Measurements from ENCODE around the gene FABP7. TPM values are rescaled to one million over a fixed set of nuclear protein-coding genes. Genes with fewer than 3 reads are reported as not detected.
"Not testable (repeated sequence)": the region's sequence is repeated elsewhere in the genome, so short reads cannot be mapped to it uniquely, and the experiment has no call there.

FABP7 gene
- total RNA-seq, 2 experiments from 2014 or later, result not detected

DNA sequence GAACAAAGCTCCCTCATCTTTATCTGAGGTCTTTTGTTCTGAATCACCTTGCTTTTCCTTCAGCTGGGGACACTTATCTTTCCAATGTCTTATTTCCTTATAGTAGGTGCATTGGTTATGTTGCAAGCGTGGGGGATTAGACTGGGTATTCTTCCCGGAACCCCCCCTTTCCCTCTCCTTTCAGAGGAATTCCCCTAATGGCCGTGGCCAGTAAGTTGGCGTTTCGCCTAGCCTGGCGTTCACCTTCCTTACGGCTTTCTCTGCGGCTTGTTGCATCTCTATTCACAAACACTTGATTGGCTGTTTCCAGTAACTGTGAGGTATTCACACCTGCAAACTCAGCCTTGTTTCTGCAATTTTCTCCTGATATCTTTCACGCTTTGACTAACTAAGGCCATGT lies 32.8 kb upstream of the FABP7 start:
- Mint-ChIP-seq H3K27ac (no peak overlapping the region), H3K27me3 (ENCODE audit: low read depth) (no peaks in the 10 kb centered on the region), H3K9me3 (peaks cover 4% of the 10 kb centered on the region), H3K4me3 (no peak overlapping the region), H3K4me1 (ENCODE audit: low read depth) (peaks cover 18% of the 10 kb centered on the region), H3K36me3 (ENCODE audit: low read depth) (no peaks in the 10 kb centered on the region)
- CTCF ChIA-PET, result interaction anchor here (1.0 to 3.0 kb wide), 2 partner anchors 93 to 217 kb away, joined by 3 to 21 read pairs; no protein-coding TSS in a partner anchor
- intact Hi-C loops (cut with micrococcal nuclease), result no loop called here
- no peak for DNase-seq

DNA sequence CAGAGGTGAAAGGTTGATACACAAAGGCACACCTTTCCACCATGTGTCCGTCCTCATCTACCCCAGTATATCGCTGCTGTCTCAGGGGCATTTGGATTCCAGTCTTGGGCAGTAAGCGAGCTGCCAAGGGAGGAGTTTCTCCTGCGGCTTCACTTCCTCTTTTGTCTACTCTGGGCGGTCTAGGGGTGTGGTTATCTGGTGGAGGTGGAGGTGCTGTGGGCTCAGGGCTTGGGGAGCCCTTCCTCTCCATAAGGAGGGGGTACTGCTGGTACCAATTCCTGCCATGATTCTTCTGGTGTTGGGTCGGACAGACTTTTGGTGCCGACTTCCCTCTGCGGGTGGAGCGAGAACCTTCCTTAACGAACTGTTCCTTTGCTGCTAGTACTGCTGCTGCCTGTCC lies 31.9 kb upstream of the FABP7 start:
- Mint-ChIP-seq H3K27ac (no peak overlapping the region), H3K4me1 (ENCODE audit: low read depth) (peaks cover 23% of the 10 kb centered on the region), H3K4me3 (no peak overlapping the region), H3K36me3 (ENCODE audit: low read depth) (no peaks in the 10 kb centered on the region), H3K27me3 (ENCODE audit: low read depth) (no peaks in the 10 kb centered on the region), H3K9me3 (peaks cover 4% of the 10 kb centered on the region)
- intact Hi-C loops (cut with micrococcal nuclease), result no loop called here
- no peak for DNase-seq
- CTCF ChIA-PET, result interaction anchor here (1.1 kb wide), 1 partner anchor 92 kb away, joined by 3 read pairs; no protein-coding TSS in a partner anchor

- peaks cover 31% of the 10 kb centered on the region for H3K4me1 Mint-ChIP-seq (ENCODE audit: low read depth)
- H3K4me3 Mint-ChIP-seq; intact Hi-C loops (cut with micrococcal nuclease); H3K9me3 Mint-ChIP-seq; H3K36me3 Mint-ChIP-seq (ENCODE audit: low read depth); H3K27me3 Mint-ChIP-seq (ENCODE audit: low read depth); H3K27ac Mint-ChIP-seq; CTCF ChIA-PET; DNase-seq: not testable (repeated sequence)
Measured at GRCh38 chr6:122748945-122749344, 30.6 kb upstream of the FABP7 start.

- CTCF ChIA-PET, result no interaction called here
- H3K4me1 Mint-ChIP-seq (ENCODE audit: low read depth), result peaks cover 33% of the 10 kb centered on the region
- DNase-seq, result no peak
- H3K27me3 Mint-ChIP-seq (ENCODE audit: low read depth), result no peaks in the 10 kb centered on the region
- no peak overlapping the region for H3K4me3 Mint-ChIP-seq
- intact Hi-C loops (cut with micrococcal nuclease), result loop anchor here (2.0 to 5.0 kb wide), 3 partner anchors 39 to 357 kb away; partner anchors contain the start of genes SERINC1 and SMPDL3A
- H3K27ac Mint-ChIP-seq, result no peak overlapping the region
- no peaks in the 10 kb centered on the region for H3K36me3 Mint-ChIP-seq (ENCODE audit: low read depth)
- peaks cover 4% of the 10 kb centered on the region for H3K9me3 Mint-ChIP-seq
Measured at GRCh38 chr6:122749451-122750050, 30.0 kb upstream of the FABP7 start.

DNA sequence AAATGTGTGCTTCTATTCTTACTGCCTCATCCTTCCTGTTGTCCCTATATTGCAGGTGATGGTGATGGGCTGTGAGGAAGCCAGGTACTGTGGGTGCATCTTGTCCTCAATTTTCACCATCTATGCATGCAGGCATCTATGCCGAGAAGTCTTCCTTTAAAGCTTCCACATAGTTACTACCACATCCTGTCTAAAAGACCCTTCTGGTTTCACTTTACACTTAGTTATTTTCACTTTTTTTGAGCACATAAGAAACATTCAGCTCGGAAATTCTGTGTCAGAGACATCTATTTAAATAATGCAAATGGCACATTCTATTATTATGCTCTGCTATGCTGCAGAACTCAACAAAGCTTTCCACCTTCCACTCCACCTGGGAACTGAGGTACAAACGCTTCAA lies 28.2 kb upstream of the FABP7 start:
- peak overlapping the region; percentile 33 for H3K27ac Mint-ChIP-seq
- H3K27me3 Mint-ChIP-seq (ENCODE audit: low read depth), result no peaks in the 10 kb centered on the region
- no peaks in the 10 kb centered on the region for H3K36me3 Mint-ChIP-seq (ENCODE audit: low read depth)
- CTCF ChIA-PET, result interaction anchor here (0.6 to 1.4 kb wide), 3 partner anchors 19 to 1108 kb away, joined by 3 to 6 read pairs (median 3); no protein-coding TSS in a partner anchor
- H3K4me3 Mint-ChIP-seq, result no peak overlapping the region
- intact Hi-C loops (cut with micrococcal nuclease), result loop anchor here (1.0 to 5.0 kb wide), 4 partner anchors 8 to 359 kb away; partner anchors contain the start of genes SERINC1 and SMPDL3A
- H3K4me1 Mint-ChIP-seq (ENCODE audit: low read depth), result peaks cover 37% of the 10 kb centered on the region
- H3K9me3 Mint-ChIP-seq, result peaks cover 4% of the 10 kb centered on the region
- DNase-seq, result peak; percentile 18

DNA sequence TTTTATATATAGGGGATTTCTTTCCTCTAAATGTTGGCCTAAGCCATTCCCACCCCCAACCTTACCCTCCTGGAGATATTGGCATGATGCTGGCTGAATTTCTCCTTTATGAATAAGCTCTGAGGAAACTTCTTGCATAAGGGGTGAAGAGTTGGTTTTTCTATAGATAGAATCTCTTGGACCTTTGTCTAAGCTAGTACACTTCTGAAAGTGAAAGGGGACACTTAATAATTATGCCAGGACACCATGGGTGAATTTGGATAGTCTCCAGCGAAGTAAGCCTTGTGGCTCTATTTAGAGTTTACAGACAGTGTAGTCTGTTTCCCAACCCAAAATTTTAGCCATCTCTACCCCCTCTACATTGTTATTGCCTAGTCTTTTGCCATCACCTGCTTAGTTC lies 27.1 kb upstream of the FABP7 start:
- peaks cover 37% of the 10 kb centered on the region for H3K4me1 Mint-ChIP-seq (ENCODE audit: low read depth)
- no peak for DNase-seq
- H3K27ac Mint-ChIP-seq, result no peak overlapping the region
- H3K36me3 Mint-ChIP-seq (ENCODE audit: low read depth), result no peaks in the 10 kb centered on the region
- intact Hi-C loops (cut with micrococcal nuclease), result loop anchor here (5.0 kb wide), 1 partner anchor 360 kb away; no protein-coding TSS in a partner anchor
- H3K4me3 Mint-ChIP-seq, result no peak overlapping the region
- H3K27me3 Mint-ChIP-seq (ENCODE audit: low read depth), result no peaks in the 10 kb centered on the region
- H3K9me3 Mint-ChIP-seq, result peaks cover 4% of the 10 kb centered on the region
- CTCF ChIA-PET, result no interaction called here

- Mint-ChIP-seq H3K9me3 (peaks cover 2% of the 10 kb centered on the region), H3K36me3 (ENCODE audit: low read depth) (no peaks in the 10 kb centered on the region), H3K27ac (no peak overlapping the region), H3K27me3 (ENCODE audit: low read depth) (no peaks in the 10 kb centered on the region), H3K4me3 (no peak overlapping the region), H3K4me1 (ENCODE audit: low read depth) (peaks cover 37% of the 10 kb centered on the region)
- CTCF ChIA-PET, result no interaction called here
- DNase-seq, result no peak
- intact Hi-C loops (cut with micrococcal nuclease), result loop anchor here (5.0 kb wide), 1 partner anchor 361 kb away; no protein-coding TSS in a partner anchor
Measured at GRCh38 chr6:122753000-122753687, 26.4 kb upstream of the FABP7 start.

DNA sequence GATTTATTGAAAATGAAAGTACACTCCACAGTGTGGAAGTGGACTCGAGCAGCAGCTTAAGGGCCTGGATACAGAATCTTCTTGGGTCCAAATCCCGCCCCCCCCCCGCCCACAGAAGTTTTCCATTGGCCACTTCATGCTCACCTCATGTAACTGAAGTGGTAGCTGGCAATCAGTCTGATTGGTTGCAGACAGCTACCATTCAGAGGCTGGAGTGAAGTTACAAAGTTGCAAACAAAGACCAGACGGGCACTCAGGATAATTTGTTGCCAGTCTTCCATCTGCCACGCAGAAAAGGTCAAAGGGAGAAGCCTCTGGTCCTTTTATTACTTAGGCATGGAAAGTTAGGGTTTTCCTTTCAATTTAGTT lies 25.8 kb upstream of the FABP7 start:
- H3K36me3 Mint-ChIP-seq (ENCODE audit: low read depth), result no peaks in the 10 kb centered on the region
- no peak overlapping the region for H3K27ac Mint-ChIP-seq
- H3K4me1 Mint-ChIP-seq (ENCODE audit: low read depth), result peaks cover 37% of the 10 kb centered on the region
- no peaks in the 10 kb centered on the region for H3K27me3 Mint-ChIP-seq (ENCODE audit: low read depth)
- H3K9me3 Mint-ChIP-seq, result peaks cover 2% of the 10 kb centered on the region
- CTCF ChIA-PET, result interaction anchor here (0.8 kb wide), 1 partner anchor 10 kb away, joined by 4 read pairs; no protein-coding TSS in a partner anchor
- no peak overlapping the region for H3K4me3 Mint-ChIP-seq
- intact Hi-C loops (cut with micrococcal nuclease), result loop anchor here (5.0 kb wide), 1 partner anchor 361 kb away; no protein-coding TSS in a partner anchor
- no peak for DNase-seq

DNA sequence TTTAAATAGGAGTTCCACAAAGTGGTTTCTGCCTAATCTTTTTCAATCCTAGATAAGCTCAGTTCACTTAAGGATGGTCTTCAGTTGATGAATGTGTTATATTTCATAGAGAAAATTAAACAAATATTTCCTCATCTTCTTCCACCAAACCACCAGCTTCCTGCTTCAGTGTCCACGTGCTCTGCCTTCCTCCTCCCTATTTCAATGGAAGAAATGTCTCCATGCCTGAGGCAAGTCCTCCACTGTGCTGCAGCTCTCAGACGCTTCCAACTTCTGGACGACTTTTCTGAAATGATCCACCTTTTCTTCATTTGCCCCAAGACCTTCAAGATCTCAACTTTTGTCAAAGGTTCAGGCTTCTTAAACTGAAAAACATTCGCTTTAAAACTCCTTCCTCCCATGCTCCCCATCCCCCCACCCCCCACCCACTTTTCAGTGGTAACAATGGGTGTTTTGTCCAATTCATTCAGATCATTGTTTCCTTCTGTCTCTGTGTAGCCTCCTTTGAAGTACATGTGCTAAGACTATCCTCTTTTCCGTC lies 25.3 kb upstream of the FABP7 start:
- Mint-ChIP-seq H3K36me3 (ENCODE audit: low read depth) (no peaks in the 10 kb centered on the region), H3K27ac (no peak overlapping the region), H3K4me1 (ENCODE audit: low read depth) (peaks cover 41% of the 10 kb centered on the region), H3K27me3 (ENCODE audit: low read depth) (no peaks in the 10 kb centered on the region), H3K4me3 (no peak overlapping the region), H3K9me3 (no peaks in the 10 kb centered on the region)
- DNase-seq, result no peak
- CTCF ChIA-PET, result interaction anchor here (0.8 kb wide), 1 partner anchor 10 kb away, joined by 4 read pairs; no protein-coding TSS in a partner anchor
- intact Hi-C loops (cut with micrococcal nuclease), result loop anchor here (5.0 kb wide), 1 partner anchor 362 kb away; no protein-coding TSS in a partner anchor

DNA sequence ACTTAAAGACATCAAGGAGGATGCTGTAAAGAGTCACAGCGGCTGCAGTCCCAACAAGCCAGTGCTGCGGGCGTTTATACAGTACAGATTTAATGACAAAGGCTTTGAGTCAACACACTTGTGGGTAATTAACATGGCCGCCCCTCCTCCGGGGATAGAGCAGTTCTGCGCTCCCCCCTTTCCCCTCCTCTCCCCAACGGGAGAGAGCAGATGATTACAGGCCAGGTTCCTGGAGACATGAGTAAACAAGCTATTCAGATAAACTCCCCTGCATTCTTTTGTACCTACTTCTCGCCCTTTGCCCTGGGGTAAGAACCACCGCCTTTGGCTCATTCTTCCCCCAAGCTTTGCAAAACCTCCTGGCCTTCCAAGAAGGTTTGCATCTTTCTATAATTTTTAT lies 23.6 kb upstream of the FABP7 start:
- H3K27me3 Mint-ChIP-seq (ENCODE audit: low read depth), result no peaks in the 10 kb centered on the region
- CTCF ChIA-PET, result no interaction called here
- H3K4me3 Mint-ChIP-seq, result no peak overlapping the region
- intact Hi-C loops (cut with micrococcal nuclease), result no loop called here
- H3K4me1 Mint-ChIP-seq (ENCODE audit: low read depth), result peaks cover 33% of the 10 kb centered on the region
- no peak for DNase-seq
- H3K9me3 Mint-ChIP-seq, result no peaks in the 10 kb centered on the region
- no peaks in the 10 kb centered on the region for H3K36me3 Mint-ChIP-seq (ENCODE audit: low read depth)
- no peak overlapping the region for H3K27ac Mint-ChIP-seq

DNA sequence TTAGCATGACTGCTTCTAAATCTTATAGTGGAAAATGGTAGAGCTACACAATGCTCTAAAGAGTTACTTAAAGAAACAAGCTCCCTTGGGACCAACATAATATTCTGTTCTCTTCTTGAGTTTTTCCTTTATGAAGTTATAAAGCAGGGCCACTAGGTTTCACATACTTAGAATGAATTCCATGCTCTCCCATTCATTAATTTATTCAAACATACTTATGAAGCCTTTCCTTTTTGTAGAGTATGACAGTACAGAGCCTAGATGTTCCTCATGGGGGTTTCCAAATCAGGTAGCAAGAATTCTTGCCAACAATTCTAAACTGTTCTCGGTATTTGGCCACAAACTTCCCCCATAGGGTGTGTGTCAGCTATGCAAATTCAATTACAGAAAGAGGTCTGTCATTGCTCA lies 20.6 kb upstream of the FABP7 start:
- H3K27ac Mint-ChIP-seq, result no peak overlapping the region
- CTCF ChIA-PET, result interaction anchor here (0.6 to 1.1 kb wide), 2 partner anchors 13 to 31 kb away, joined by 3 read pairs; no protein-coding TSS in a partner anchor
- H3K4me3 Mint-ChIP-seq, result no peak overlapping the region

GRCh38 chr6:122760330-122760729 lies 19.2 kb upstream of the FABP7 start:
- Mint-ChIP-seq H3K27ac (no peak overlapping the region), H3K9me3 (no peaks in the 10 kb centered on the region), H3K27me3 (ENCODE audit: low read depth) (no peaks in the 10 kb centered on the region), H3K4me3 (no peak overlapping the region), H3K36me3 (ENCODE audit: low read depth) (no peaks in the 10 kb centered on the region), H3K4me1 (ENCODE audit: low read depth) (peaks cover 7% of the 10 kb centered on the region)
- DNase-seq, result no peak
- CTCF ChIA-PET, result no interaction called here
- intact Hi-C loops (cut with micrococcal nuclease), result no loop called here

More for the DNA sequence above, 20.6 kb upstream of the FABP7 start:
- peak; percentile 34 for DNase-seq
- H3K4me1 Mint-ChIP-seq (ENCODE audit: low read depth), result peaks cover 13% of the 10 kb centered on the region
- intact Hi-C loops (cut with micrococcal nuclease), result loop anchor here (1.0 kb wide), 2 partner anchors 8 to 29 kb away; no protein-coding TSS in a partner anchor
- no peaks in the 10 kb centered on the region for H3K27me3 Mint-ChIP-seq (ENCODE audit: low read depth)
- H3K9me3 Mint-ChIP-seq, result no peaks in the 10 kb centered on the region
- no peaks in the 10 kb centered on the region for H3K36me3 Mint-ChIP-seq (ENCODE audit: low read depth)
